C4-2B (cell line): ENCODE data around the gene EREG.

ENCODE experiments used
- ZFX ChIP-seq: fragments of 450-650 bp; IDR thresholded peaks from 2 replicates; pipeline ENCODE4 v1.6.1; 2017
- TF ChIP-seq, protein P1 (sequence below): fragments of 450-650 bp; conservative IDR thresholded peaks from 2 replicates; pipeline ENCODE4 v1.5.1; 2017; ENCODE audit warnings: mild to moderate bottlenecking

DNA sequence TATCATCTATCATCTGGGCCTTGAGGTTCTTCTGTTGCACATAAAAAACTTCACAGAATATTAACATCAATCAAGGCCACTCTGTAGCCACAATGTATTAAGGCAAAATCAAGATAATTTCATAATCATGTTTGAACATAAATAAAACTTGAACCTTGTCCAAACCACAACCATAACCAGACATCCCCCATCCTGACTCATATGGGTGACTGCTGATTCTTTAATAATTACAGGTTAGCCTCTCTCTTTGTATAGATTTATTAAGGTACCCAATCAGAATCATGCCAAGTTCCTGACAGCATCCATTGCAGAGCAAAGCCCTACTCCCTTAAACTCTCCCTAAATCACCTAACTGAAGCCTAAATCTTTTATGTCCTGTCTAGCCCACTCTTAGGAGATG is 63.3 kb downstream of the EREG start:
- TF ChIP-seq, protein P1, sequence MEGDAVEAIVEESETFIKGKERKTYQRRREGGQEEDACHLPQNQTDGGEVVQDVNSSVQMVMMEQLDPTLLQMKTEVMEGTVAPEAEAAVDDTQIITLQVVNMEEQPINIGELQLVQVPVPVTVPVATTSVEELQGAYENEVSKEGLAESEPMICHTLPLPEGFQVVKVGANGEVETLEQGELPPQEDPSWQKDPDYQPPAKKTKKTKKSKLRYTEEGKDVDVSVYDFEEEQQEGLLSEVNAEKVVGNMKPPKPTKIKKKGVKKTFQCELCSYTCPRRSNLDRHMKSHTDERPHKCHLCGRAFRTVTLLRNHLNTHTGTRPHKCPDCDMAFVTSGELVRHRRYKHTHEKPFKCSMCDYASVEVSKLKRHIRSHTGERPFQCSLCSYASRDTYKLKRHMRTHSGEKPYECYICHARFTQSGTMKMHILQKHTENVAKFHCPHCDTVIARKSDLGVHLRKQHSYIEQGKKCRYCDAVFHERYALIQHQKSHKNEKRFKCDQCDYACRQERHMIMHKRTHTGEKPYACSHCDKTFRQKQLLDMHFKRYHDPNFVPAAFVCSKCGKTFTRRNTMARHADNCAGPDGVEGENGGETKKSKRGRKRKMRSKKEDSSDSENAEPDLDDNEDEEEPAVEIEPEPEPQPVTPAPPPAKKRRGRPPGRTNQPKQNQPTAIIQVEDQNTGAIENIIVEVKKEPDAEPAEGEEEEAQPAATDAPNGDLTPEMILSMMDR: no peak
- no peak for TF ChIP-seq ZFX
